Cerebellar cortex (tissue), 1 donor: ENCODE measurements around the gene PRMT3.
"Not testable (repeated sequence)": the region's sequence is repeated elsewhere in the genome, so short reads cannot be mapped to it uniquely, and the experiment has no call there.

ENCODE experiments used
- DNase-seq: peaks from one replicate; pipeline ENCODE4 v3.0.0-alpha.2; 2015; ENCODE audit warnings: low spot score

Gene PRMT3

GRCh38 chr11:20457934-20458680 lies 70.6 kb downstream of the PRMT3 start:
- no peak for DNase-seq

DNA sequence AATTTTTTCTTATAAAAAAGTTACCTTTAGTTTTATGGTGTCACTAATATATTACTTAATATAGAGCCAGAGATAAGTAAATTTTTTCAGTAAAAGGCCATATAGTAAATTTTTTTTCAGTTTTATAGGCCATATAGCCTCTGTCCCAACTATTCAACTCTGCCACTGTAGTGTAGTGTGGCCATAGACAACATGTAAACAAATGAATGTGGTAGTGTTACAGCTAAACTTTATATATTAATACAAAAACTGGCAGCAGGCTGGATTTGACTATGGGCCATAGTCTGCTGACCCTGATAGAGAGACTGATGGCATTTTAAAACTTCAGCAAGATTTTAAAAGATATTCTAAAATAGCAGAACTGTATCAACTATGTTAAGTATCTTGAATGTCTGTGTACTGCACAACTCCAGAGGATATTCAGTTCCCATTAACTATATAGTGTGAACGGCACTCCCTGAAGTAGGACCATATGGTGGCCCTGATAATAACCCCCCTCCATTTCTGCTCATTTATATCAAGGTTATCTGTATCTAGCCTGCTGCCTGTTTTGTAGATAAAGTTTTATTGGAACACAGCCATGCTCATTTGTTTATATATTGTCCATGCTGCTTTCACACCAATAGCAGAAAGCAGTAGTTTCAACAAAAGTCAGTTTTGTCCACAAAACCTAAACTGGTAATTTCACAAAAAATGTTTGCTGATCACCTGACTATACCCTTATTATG lies 71.6 kb downstream of the PRMT3 start:
- no peak for DNase-seq

GRCh38 chr11:20459865-20460264 lies 72.3 kb downstream of the PRMT3 start:
- no peak for DNase-seq

GRCh38 chr11:20464518-20464917 lies 77.0 kb downstream of the PRMT3 start:
- DNase-seq, result no peak

DNA sequence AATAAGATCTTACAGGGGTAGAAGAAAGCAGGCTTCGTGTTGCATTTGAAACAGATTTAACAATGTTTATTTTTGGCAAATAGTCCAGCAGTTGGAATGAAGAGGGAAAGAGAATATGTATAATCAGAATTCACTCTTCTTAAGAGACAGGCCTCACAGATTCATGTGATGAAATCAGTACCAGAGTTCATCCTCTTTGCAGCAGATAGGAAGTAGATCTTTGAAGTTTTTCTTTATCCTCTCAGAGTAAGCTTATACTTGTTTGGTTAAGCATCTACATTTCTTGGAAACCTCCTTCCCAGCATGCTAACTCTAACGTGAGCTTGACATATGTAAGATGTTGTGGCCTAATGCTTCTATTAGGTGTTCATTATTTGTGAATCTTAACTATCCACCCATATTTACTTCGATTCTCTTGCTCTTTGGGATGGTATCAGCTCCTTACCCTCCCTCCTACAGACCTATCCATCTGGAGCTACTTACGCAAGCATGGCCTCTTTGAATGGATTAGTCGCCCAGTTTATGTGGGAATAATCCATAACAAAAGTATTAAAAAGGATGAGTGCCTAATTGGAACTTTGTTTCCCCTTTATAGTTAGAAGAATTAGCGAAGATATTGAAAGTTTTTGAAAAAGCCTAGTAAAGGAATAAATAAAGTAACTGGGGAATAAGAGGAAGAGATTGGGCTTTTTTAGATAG lies 80.1 kb downstream of the PRMT3 start:
- DNase-seq, result no peak

GRCh38 chr11:20470348-20470747 lies 82.8 kb downstream of the PRMT3 start:
- DNase-seq, result no peak

GRCh38 chr11:20471929-20472328 lies 84.4 kb downstream of the PRMT3 start:
- DNase-seq, result not testable (repeated sequence)

- DNase-seq, result peak; percentile 45
Measured at GRCh38 chr11:20474176-20474881, 86.8 kb downstream of the PRMT3 start.

DNA sequence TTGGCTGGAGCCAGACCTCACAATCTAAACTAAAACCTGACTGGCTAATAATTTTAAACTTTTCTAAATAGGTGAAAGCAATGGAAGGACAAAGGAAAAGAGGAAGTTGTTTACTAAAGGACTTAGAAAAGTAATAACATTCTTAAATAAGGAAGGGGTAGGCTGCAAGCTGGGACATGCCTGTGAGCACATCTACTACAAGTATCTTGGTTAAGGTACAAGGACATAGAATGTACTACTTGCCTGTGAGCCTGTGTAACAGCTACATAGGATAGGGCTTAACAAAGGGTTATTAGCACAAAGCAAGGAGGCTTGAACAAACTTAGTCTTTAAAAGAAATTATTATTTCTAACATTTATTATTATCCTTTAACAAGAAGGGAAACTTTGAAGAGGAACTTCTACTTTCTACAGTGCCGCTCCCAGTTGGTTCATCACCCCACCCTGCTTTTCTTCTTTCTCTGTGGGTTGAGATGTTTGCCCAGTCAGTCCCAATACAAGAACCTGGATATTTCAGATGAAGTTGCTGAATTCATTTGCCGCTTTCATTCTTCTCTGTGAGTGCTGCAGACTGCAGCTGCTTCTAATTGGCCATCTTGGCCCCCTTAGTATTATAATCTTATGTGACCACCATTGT lies 87.5 kb downstream of the PRMT3 start:
- no peak for DNase-seq

DNA sequence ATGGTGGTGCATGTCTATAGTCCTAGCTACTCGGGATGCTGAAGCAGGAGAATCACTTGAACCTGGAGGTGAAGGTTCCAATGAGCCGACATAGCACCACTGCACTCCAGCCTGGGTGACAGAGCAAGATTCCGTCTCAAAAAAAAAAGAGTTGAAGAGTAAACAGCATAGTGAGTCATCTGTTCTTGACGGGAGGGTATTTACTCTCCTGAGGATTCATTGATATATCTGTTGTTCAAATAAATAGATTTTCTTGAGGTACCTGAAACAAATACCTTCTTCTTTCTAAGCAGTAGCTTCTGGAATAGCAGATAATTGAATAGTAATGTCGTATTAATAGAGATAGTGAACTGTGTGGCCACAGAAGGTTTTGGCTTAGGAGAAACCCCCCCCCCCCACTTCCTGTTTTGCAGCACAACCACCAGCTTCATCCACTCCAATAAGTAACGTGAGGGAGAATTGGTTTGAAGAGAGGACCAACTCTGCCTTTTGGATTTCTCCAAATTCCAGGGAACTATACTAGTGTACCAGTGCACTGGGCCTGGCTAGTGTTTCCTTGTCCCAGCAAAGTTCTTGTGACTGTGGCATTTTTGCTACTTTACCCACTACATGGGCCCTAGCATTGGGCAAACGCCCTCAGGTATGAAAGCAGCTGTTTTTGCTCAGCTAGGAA lies 90.0 kb downstream of the PRMT3 start:
- no peak for DNase-seq

DNA sequence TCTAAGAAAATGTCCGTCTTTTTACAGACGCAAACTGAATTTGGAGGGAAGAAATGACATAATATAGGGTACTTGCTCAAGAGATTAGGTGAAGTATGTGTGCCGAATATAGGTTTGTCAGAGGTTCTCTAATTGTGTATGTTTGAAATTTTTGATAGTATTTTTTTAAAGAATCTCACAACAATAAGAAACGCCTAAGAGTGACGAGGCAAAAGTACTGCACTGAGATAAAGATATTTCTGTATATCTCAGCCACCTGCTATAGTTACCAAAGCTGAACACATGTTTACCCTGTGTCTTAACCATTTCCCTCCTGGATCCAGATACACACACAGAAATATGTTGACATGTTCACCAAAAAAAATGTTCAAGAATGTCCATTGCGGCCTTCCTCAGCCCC lies 92.0 kb downstream of the PRMT3 start:
- no peak for DNase-seq

GRCh38 chr11:20483931-20484330 lies 96.4 kb downstream of the PRMT3 start:
- no peak for DNase-seq

- not testable (repeated sequence) for DNase-seq
Measured at GRCh38 chr11:20484416-20484815, 96.9 kb downstream of the PRMT3 start.

DNA sequence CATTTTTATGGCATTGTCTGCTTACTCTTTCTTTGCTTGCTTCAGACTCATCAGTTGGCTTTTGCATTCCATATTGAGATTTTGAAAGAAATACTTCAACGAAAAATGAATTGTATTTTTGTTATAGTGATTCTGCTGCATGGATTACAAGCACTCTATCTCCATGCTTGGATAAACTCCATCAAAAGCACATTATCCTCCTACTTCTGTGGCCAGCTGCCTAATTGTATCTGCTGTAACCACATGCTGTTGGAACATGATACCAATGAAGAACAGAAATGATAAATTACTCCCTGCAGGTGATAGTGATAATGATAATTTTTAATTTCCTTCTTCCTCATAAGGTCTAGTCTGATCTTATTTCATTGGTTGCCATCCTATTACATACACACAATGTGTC lies 100.8 kb downstream of the PRMT3 start:
- DNase-seq, result no peak

GRCh38 chr11:20489948-20490347 lies 102.4 kb downstream of the PRMT3 start:
- DNase-seq, result no peak

- no peak for DNase-seq
Measured at GRCh38 chr11:20493340-20493739, 105.8 kb downstream of the PRMT3 start.

- DNase-seq, result no peak
Measured at GRCh38 chr11:20497124-20497792, 109.7 kb downstream of the PRMT3 start.

DNA sequence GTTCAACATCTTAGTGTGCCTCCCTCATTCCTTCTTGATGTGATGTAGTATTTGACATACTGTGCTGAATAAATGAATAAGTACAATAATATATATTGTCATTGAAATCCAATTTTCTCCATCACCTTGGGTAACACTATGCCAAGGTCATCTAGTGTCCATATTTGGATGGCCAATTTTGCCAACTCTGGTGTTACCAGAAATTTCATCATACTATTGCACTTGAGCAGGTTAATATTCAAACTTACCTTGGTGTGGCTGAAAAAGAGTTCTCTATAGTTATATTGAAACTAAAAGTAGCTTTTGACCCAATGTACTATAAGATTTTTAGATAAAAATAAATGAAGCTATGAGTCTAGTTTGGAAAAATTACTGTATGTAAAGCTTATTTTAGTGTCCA lies 113.7 kb downstream of the PRMT3 start:
- DNase-seq, result no peak

GRCh38 chr11:20501971-20502370 lies 114.5 kb downstream of the PRMT3 start:
- DNase-seq, result no peak

- DNase-seq, result no peak
Measured at GRCh38 chr11:20511982-20512381, 124.5 kb downstream of the PRMT3 start.

- DNase-seq, result no peak
Measured at GRCh38 chr11:20512869-20513268, 125.4 kb downstream of the PRMT3 start.
